ENCODE measurements around the gene PLS3. TPM values are rescaled to one million over a fixed set of nuclear protein-coding genes. Genes with fewer than 3 reads are reported as not detected.
A peak's percentile ranks its signal among the peaks of the same experiment; 100 is the strongest.

Gene PLS3
- polyA plus RNA-seq, 1 donor from 2014 or later = 3.8 TPM

- Histone ChIP-seq H3K4me2 (ENCODE audit: low read length) (no peak overlapping the region), H3K79me2 (replicated peaks; ENCODE audit: insufficient read depth, low read length) (no peaks in the 10 kb centered on the region), H3K9me3 (ENCODE audit: low read length) (no peaks in the 10 kb centered on the region), H3K36me3 (ENCODE audit: insufficient read depth, low read length) (no peaks in the 10 kb centered on the region), H3K27ac (ENCODE audit: low read length) (no peak overlapping the region), H4K20me1 (ENCODE audit: insufficient read depth) (no peaks in the 10 kb centered on the region), H2AFZ (ENCODE audit: low read depth, low read length) (no peak overlapping the region), H3F3A (ENCODE audit: insufficient read depth, low read length, poor library complexity, severe bottlenecking) (no peaks in the 10 kb centered on the region), H3K4me3 (ENCODE audit: low read length) (no peak overlapping the region), H3K9ac (ENCODE audit: low read length) (no peak overlapping the region), H3K9me2 (ENCODE audit: insufficient read depth, low read length) (no peaks in the 10 kb centered on the region), H3K27me3 (ENCODE audit: insufficient read depth, low read depth, low read length) (no peaks in the 10 kb centered on the region)
- TF ChIP-seq POLR2AphosphoS5 (IDR thresholded peaks at IDR 0.05) = no peak
- no peak for TF ChIP-seq SMC3 (conservative IDR thresholded peaks at IDR 0.05; ENCODE audit: poor library complexity)
- no peak for TF ChIP-seq RAD21 (conservative IDR thresholded peaks at IDR 0.05)
- TF ChIP-seq TAF1 (IDR thresholded peaks at IDR 0.05; ENCODE audit: low read depth) = no peak
- no peak for TF ChIP-seq EP300 (conservative IDR thresholded peaks at IDR 0.05; ENCODE audit: poor library complexity, severe bottlenecking)
- no peak for TF ChIP-seq CTCF (IDR thresholded peaks at IDR 0.05; ENCODE audit: poor library complexity, severe bottlenecking)
- no peak for TF ChIP-seq MXI1 (conservative IDR thresholded peaks at IDR 0.05; ENCODE audit: poor library complexity, severe bottlenecking)
- TF ChIP-seq EZH2 (IDR thresholded peaks at IDR 0.05; ENCODE audit: borderline replicate concordance, insufficient read depth, low read length, poor library complexity, severe bottlenecking) = no peak
- TF ChIP-seq REST (IDR thresholded peaks at IDR 0.05; ENCODE audit: borderline replicate concordance) = no peak
Measured at GRCh38 chrX:115525486-115525885, 35.5 kb upstream of the PLS3 start.

GRCh38 chrX:115531818-115532403 lies 29.1 kb upstream of the PLS3 start:
- Histone ChIP-seq H3F3A (ENCODE audit: insufficient read depth, low read length, poor library complexity, severe bottlenecking) (no peaks in the 10 kb centered on the region), H3K9me3 (ENCODE audit: low read length) (no peaks in the 10 kb centered on the region), H2AFZ (ENCODE audit: low read depth, low read length) (no peak overlapping the region), H4K20me1 (ENCODE audit: insufficient read depth) (no peaks in the 10 kb centered on the region), H3K9me2 (ENCODE audit: insufficient read depth, low read length) (no peaks in the 10 kb centered on the region), H3K27ac (ENCODE audit: low read length) (no peak overlapping the region), H3K4me3 (ENCODE audit: low read length) (no peak overlapping the region), H3K79me2 (replicated peaks; ENCODE audit: insufficient read depth, low read length) (no peaks in the 10 kb centered on the region), H3K36me3 (ENCODE audit: insufficient read depth, low read length) (no peaks in the 10 kb centered on the region), H3K9ac (ENCODE audit: low read length) (no peak overlapping the region), H3K27me3 (ENCODE audit: insufficient read depth, low read depth, low read length) (no peaks in the 10 kb centered on the region), H3K4me2 (ENCODE audit: low read length) (no peak overlapping the region)
- peak; percentile 28 for TF ChIP-seq POLR2AphosphoS5 (IDR thresholded peaks at IDR 0.05)
- peak; percentile 74 for TF ChIP-seq EP300 (conservative IDR thresholded peaks at IDR 0.05; ENCODE audit: poor library complexity, severe bottlenecking)
- TF ChIP-seq SMC3 (conservative IDR thresholded peaks at IDR 0.05; ENCODE audit: poor library complexity) = no peak
